NT2/D1 (cell line): ENCODE data around the gene CACNA1I.

Experiments used
- SUZ12 ChIP-seq: IDR thresholded peaks from 2 replicates; pipeline ENCODE4 v1.6.1; 2011; ENCODE audit not compliant: insufficient read length, insufficient read depth; ENCODE audit errors: extremely low read depth
- YY1 ChIP-seq: IDR thresholded peaks from 2 replicates; pipeline ENCODE4 v1.6.1; 2011; ENCODE audit not compliant: insufficient read length, insufficient read depth
- ZNF274 ChIP-seq: IDR thresholded peaks from 2 replicates; pipeline ENCODE4 v1.6.1; 2011; ENCODE audit warnings: mild to moderate bottlenecking, low read depth, low read length

GRCh38 chr22:39728236-39728860 lies 157.8 kb downstream of the CACNA1I start:
- TF ChIP-seq ZNF274 (no peak), YY1 (no peak), SUZ12 (no peak)
